Measurements from ENCODE around the gene RHD.
"Not testable (repeated sequence)": the region's sequence is repeated elsewhere in the genome, so short reads cannot be mapped to it uniquely, and the experiment has no call there.

GRCh38 chr1:25236261-25236660 lies 36.0 kb upstream of the RHD start:
- not testable (repeated sequence) for TF ChIP-seq CTCF (conservative IDR thresholded peaks at IDR 0.05; ENCODE audit: low read depth in 2 of 2); EZH2 (IDR thresholded peaks at IDR 0.05; ENCODE audit: low read depth, unreplicated experiment); POLR2AphosphoS5 (IDR thresholded peaks at IDR 0.05; ENCODE audit: low read depth); ETS1 (IDR thresholded peaks at IDR 0.05); EZH2phosphoT487 (IDR thresholded peaks at IDR 0.05; ENCODE audit: unreplicated experiment)

Measured in GM23338 (cell line).